HG02763 (cell line): ENCODE data around the gene BNIP1.
"Not testable (repeated sequence)": the region's sequence is repeated elsewhere in the genome, so short reads cannot be mapped to it uniquely, and the experiment has no call there.

Experiments
- ATAC-seq: cut with Tn5 transposase; IDR thresholded peaks from one replicate; pipeline ENCODE4 v1.9.1; 2021; ENCODE audit warnings: mild to moderate bottlenecking, moderate library complexity; ENCODE audit not compliant: unreplicated experiment

BNIP1 gene, protein sequence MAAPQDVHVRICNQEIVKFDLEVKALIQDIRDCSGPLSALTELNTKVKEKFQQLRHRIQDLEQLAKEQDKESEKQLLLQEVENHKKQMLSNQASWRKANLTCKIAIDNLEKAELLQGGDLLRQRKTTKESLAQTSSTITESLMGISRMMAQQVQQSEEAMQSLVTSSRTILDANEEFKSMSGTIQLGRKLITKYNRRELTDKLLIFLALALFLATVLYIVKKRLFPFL

DNA sequence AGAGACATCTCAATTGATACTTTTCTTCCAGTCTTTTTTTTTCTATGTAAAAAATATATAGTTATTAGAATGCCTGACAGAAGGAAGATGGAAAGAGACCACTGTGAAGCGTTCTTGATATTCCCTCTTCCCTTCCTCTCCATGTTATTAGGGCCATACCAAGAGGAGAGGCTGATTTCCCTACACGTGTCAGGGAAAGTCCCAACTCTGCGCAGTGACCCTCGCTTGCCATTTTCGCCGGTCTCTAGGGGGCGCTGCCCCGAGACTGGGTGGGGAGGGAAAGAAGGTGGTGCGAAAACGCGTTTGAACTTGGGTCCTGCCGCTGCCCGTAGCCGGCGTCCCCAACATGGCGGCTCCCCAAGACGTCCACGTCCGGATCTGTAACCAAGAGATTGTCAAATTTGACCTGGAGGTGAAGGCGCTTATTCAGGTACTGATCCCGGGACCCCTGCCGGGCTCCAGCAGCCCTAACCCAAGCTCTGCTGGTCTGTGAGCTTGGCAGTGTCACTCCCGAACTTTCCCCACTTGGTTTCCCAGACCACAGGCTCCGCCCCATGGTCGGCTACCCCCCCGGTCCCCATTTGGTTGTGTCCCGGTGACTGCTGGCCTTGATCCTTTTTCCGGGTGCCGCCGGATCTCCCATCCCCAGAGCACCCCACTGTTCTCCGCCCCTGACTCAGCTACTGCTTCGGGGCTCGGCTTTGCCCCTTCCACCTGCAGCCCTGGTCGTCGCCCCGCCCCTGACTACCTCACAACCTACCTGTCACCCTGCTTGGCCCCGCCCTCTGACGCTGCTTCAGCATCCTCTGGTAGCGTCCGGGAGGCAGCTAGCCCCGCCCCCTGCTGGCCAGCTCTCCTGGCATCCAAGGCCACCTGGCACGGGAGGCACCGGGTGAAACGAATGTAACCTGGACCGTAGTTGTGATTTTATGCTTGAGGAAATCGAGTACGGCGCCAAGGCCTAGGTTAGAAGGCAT is at the start of gene BNIP1:
BNIP1 (plus strand) TSS at position 332 of the 977 bp plus-strand sequence; CDS start at position 347, 15 bp downstream.
- peak; percentile 87 for ATAC-seq

DNA sequence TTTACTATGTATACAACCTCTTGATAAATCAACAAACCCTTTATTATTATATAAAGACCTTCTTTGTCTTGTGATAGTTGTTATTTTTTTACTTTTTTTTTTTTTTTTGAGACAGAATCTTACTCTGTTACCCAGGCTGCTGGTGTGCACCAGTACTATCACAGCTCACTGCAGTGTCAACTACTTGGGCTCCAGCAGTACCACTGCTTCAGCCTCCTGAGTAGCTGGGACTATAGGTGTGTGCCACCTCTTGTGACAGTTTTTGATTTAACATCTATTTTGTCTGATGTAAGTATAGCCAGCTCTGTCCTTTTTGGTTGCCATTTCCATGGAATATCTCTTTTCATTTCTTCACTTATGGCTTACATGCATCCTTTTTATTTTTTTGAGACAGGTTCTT is 45.5 kb upstream of the BNIP1 start:
- ATAC-seq = no peak

DNA sequence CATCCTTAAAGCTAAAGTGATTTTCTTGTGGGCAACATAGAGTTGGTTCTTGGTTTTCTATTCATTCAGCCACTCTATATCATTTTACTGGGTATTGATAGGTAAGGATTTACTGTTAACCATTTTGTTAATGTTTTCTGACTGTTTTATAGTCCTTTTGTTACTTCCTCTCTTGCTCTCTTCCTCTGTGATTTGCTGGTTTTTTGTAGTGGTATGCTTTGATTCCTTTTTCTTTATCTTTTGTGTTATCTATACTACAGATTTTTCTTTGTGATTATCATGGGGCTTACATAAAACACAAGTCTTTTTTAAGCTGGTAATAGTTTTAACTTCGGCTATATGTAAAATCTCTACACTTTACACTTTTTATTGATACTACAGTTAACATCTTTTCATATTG is 44.9 kb upstream of the BNIP1 start:
- no peak for ATAC-seq

DNA sequence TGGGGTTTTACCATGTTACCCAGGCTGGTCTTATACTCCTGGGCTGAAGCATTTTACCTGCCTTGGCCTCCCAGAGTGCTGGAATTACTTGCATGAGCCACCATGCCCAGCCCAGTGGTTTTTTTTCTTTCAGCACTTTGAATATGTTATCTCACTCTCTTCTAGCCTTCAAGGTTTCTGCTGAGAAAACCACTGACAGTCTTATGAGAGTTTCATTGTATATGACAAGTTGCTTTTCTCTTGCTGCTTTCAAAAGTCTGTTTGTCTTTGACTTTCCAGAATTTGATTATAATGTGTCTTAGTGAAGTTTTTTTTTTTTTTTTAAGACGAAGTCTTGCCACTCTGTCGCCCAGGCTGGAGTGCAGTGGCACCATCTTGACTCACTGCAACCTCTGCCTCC is 43.1 kb upstream of the BNIP1 start:
- no peak for ATAC-seq

DNA sequence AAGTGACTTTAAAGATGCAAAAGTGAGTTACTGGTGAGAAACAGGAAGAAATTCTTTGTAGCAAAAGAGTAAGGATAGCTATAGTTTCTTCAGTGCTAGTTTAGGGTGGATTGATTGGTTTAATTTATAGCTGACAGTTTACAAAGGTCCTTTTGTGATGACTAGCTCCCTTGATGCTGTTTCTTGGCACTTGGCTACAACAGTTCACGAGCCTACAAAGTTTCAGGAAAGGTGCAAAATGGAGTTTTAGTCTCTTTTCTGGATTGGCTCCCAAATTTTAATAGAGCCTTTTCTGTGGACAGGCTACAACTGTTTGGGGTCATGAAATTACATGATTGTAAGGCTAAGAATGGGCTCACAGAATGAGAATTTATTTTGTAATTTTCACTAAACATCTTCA is 40.9 kb upstream of the BNIP1 start:
- ATAC-seq = no peak

DNA sequence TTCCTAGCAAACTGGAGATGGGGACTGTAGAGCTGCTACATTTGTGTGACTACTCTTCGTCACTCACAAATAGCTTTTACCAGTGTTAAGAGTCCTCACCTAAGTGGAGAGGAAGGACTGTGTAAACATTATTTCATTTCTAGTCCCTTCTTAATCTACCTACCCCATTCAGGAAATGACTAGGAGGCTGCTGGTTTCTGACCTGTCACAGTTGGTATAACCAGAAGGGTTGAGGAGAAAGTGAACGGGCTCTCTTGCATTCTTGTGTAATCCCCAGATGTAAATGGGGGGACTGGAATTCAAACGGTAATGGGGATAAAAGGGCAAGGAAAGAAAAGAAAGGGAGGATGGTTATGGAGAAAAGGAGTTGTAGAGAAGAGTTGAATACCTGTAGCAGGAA is 35.4 kb upstream of the BNIP1 start:
- no peak for ATAC-seq

DNA sequence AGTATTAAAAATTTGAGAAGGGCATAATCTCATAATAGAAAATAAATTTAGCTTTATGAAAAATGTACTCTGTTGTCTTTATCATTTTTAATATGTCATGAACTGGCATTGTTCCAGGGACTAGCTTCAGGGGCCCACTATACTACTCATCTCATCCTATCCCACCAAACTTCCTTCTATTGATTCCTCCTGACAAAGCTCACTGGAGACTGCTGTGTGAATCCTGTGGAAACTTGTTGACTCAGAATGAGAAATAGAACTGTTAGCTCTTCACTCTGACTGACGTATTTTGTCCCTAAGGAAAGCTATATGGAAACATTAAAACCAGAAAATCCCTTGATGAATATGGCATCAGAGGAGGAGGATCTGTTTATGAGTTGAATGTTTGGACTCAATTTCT is 29.8 kb upstream of the BNIP1 start:
- no peak for ATAC-seq

DNA sequence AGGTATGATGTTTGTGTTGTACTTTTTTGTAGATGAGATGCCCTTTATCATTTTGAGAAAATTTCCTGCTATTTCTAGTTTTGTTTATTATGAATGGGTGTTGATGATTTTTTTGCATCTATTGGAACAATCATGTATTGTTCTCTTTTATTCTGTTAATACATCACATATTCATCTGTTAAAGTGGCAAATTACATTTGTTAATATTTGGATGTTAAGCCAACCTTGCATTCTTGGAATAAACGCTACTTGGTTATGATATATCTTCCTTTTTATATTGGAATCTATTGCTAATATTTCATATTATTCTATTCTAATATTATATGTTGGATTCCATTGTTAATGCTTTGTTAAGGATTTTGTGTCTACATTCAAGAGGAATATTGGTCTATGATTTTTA is 24.6 kb upstream of the BNIP1 start:
- ATAC-seq = no peak

DNA sequence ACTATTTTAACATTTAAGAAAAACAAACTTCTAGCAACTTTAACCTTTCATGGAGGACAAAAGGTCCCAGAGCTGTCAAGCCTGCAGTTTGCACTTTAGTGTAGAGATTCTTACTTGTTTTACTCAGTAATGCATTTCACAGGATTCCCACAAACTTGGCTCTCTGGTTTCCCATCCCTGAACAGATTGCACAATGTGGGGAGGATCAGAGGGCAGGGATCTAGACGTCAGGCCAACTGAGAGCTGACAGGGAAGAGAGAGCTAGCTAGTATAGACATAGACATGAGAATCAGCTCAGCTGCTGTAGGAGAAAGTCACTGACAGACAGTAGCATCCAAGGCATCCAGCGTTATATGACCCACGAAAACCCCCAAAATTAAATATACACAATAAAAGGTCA is 20.9 kb upstream of the BNIP1 start:
- no peak for ATAC-seq

DNA sequence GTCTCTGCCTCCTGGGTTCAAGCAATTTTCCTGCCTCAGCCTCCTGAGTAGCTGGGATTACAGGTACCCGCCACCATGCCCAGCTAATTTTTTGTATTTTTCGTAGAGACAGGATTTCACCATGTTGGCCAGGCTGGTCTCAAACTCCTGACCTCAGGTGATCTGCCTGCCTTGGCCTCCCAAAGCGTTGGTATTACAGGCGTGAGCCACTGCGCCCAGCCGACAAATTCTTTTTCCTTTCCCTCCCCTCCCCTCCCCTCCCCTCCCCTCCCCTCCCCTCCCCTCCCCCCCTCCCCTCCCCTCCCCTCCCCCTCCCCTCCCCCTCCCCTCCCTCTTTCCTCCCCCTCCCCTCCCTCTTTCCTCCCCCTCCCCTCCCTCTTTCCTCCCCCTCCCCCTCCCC is 12.2 kb upstream of the BNIP1 start:
- ATAC-seq = not testable (repeated sequence)

DNA sequence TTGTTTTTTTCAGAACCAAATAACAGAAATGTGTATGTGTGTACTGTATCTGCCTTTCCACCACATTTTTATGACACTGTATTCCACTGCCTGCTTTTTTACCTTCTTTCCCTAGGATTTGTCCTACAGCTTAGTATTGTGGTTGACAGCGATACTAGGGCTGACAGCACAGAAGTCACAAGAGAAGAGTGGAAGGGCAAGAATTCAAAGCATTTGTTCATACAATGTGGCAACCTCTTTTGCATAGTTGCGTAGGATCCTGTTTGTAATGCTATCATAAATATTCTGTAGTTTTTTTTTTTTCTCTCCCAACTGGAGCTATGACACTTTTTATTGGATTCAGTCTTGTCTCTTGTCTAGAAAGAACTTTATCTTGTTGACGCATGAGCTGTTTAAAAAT is 5.6 kb upstream of the BNIP1 start:
- no peak for ATAC-seq

DNA sequence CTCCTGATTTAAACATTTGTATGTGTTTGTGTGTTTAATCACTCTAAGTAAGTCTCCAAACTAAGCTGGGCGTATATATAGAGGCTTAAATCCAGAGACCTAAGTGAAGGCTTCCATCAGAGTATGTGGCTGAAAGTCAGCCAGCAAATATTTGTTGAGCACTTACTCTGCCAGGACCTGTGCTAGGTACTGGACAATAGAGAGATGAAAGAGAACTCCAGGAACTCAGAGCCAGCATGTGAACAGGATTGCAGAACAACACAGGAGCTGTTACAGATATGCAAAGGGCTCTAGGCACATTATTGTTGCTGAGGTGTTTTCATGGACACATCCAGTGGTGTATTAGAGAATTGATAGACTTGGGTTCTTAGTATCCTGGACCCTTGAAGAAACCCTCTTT is 4.7 kb upstream of the BNIP1 start:
- no peak for ATAC-seq

DNA sequence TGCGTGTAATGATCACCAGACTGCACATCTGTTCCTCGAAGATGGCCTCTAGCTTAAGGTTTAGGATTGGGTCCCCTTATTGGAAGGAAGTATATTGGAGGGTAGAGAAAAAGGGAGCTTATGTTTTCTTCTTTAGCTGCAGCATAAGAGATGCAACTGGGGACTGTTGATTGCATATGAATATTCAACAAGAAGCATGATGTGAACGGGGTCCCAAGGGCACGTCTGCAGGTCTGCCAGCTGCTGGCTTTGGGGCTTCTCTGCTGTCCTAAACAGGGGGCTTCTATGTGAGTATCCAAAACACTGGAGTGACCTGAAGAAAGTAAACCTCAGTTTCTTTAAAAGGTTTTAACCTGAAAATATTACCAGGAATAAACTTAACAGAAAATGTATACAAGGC is 3.6 kb upstream of the BNIP1 start:
- no peak for ATAC-seq

DNA sequence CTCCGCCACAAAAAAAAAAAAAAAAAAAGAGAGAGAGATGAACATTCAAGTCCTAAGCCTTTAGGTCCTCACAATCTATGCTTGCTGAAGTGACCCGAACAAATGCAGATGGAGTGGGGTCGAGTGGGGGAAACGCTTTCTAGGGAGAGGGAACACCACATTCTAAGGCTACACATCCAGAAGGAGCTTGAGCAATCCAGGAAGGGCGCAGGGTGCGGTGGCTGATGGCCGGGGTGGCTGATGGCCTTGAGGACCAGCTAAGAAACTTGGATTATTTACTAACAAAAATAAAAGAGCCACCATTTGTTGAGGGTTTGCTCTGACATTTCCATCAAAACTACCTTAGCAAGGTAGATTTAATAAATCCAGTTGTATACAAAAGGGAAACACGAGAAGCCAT is 764 bp upstream of the BNIP1 start:
- ATAC-seq = no peak

DNA sequence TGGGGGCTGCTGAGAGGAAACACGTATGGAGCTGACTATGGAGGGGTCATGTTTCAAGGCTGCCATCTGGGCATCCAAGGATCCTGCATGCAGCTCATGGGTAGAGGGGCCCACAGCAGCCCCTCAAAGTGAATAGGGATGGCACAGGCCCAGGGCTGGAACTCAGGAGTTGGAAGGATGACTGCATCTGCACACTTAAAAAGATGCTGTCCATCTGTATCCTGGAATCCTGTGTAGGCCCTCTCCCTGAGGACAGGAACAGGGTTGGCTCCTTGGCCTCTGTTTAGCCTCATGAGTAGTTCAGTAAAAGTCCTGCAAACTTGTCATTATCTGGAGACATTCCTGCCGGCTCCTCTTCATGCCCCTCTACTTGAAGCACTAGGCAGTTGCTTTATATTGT is 4.0 kb downstream of the BNIP1 start:
- no peak for ATAC-seq

DNA sequence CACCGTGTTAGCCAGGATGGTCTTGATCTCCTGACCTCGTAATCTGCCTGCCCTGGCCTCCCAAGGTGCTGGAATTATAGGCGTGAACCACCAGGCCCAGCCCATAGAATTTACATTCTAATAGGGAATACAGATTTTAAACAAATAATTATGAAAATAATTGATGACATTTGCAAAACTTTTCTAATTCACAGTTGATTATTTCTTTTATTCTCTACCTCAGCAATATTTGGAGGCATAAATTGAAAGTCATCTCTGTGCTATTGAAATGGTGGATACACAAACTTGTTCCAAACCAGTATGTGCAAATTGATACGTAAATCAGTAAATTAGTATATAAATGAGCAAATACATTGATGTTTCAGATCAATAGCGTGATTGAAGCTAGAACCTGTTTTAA is 8.2 kb downstream of the BNIP1 start:
- no peak for ATAC-seq

DNA sequence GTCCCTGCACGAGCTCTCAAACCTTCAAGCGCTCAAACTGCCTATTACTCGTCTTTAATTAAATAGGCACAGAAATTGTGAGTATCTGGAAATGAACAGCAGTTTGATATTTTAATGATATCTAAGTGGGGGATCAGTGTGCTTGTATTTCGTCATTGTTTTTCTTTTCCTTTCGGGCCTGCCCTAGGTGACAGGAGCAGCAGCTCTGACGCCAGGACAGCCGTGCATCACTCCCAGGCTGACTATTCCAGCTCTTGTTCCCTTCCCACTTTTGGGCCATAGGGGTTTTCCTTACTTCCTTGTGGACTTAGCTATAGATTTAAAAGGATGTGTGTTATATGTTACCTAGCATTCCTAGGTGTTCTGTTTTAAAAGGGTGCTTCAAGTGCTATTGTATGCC is 9.5 kb downstream of the BNIP1 start:
- ATAC-seq = no peak

DNA sequence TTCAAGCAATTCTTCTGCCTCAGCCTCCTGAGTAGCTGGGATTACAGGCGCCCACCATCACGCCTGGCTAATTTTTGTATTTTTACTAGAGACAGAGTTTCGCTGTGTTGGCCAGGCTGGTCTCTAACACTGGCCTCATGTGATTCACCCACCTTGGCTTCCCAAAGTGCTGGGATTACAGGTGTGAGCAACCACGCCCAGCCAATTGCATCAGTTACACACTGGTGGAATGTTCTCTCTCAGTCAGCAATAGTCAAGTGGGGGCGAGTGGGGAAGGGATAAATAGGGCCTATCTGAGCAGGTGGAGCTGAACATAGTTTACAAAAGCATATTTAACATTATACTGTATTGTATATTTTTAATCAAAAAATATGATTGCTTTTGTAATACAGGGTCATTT is 10.3 kb downstream of the BNIP1 start:
- not testable (repeated sequence) for ATAC-seq

DNA sequence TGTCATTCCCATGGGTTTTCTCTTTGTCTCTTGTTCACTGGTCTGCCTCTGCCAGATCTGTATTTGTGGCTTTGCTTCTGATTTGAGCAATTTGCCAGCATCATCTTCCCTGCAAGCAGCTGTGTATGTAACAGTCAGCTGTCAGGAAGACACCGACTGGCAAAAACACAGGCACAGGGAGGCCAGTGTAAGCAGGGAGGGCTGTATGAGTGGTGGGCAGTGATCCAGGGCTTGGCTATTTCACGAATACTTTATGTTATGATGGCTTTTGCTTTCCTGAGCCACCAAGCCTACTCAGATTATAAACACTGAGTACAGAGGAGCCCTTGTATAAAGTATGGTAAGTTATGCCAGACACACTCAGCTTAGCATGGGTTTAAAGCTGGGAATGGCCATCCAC is 11.6 kb downstream of the BNIP1 start:
- ATAC-seq = no peak

DNA sequence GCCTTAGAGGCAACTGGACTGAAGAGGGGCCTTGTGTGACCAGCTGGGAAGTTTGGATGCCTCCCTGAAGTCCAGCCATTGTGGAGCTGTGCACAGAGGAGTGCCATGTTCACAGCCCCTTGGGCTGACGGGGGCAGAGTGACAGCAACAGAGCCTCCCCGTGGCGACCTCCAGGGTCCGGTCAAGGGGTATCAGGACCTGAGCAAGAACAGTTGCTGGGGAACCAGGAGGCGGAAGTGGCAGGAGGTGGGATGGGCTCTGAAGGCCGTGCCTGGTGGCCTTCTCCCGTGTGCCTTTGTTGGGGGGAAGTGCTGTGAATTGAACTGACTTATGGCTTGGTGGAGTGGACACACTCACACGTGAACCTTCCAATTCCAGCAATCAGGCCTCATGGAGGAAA is 14.0 kb downstream of the BNIP1 start:
- ATAC-seq = no peak

DNA sequence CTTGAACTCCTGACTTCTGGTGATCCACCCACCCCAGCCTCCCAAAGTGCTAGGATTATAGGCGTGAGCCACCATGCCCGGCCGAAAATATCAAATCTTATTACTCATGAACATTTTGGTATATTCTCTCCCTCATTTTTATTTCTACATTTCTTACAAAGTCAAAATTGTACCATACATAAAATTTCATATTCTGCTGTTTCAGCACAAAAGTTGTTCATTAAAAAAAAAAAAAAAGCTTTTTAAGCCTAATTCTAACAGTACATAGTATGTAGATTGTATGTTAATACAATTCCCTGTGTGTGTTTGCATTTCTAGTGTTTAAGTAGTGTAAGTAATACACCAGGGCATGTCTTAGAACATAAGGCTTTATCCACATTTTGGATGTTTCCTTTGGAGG is 14.9 kb downstream of the BNIP1 start:
- no peak for ATAC-seq

DNA sequence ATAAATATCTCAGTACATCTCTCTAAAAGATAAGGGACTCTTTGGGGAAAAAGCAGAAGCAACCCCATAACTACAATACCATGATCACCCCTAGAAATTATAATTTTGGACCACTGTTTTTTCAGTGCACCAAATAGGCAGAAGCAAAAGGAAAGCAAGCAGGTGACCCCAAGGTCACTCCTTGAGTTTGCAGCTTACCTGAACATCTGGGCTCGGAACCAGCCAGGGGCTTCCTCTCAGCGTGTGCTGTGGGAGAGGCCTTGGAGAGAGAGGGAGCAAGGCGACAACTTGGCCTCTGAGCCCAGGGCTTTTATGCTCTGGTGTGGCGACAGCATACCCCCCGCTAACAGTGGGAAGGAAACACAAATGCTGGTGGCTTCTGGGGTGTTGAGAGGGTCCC is 16.8 kb downstream of the BNIP1 start:
- ATAC-seq = no peak
